Uterus (tissue), 2 donors: Measurements from ENCODE around the gene ZC3H7B.

Source experiments
- POLR2A ChIP-seq, 2 donors: fragments of 450-650 bp; IDR thresholded peaks; one replicate each; pipeline ENCODE4 v1.6.1; 2016; ENCODE audit warnings: antibody characterized with exemption in 2 of 2, mild to moderate bottlenecking in 1 of 2, moderate library complexity in 1 of 2
- TF ChIP-seq, protein P1 (sequence below), 4 experiments: fragments of 200-600 bp in 2 of 4; fragments of 450-650 bp in 2 of 4; sonication (generic) in 2 of 4; IDR thresholded peaks; one replicate each; pipeline ENCODE4 v1.5.1; 2016 to 2019; ENCODE audit warnings: antibody characterized with exemption in 4 of 4, mild to moderate bottlenecking in 2 of 4, moderate library complexity in 1 of 4

DNA sequence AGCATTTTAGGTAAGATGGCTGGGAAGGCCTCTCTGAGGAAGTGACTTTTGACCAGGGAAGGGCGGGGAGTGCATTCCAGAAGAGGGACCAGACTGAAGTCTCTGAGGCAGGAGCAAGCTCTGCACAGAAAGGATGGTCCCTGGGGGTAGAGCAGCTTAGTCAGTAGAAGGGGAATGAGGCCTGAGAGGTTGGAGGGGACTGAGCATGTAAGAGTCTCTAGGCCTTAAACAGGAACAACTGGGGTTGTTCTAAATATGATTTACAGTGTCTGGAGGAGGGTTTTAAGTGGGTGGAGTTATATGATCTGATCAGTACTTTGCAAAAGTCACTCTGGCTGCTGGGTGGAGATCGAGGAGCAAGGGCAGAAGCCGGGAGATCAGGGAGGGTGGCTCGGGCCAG, 48.8 kb downstream of the ZC3H7B start:
- TF ChIP-seq, protein P1, sequence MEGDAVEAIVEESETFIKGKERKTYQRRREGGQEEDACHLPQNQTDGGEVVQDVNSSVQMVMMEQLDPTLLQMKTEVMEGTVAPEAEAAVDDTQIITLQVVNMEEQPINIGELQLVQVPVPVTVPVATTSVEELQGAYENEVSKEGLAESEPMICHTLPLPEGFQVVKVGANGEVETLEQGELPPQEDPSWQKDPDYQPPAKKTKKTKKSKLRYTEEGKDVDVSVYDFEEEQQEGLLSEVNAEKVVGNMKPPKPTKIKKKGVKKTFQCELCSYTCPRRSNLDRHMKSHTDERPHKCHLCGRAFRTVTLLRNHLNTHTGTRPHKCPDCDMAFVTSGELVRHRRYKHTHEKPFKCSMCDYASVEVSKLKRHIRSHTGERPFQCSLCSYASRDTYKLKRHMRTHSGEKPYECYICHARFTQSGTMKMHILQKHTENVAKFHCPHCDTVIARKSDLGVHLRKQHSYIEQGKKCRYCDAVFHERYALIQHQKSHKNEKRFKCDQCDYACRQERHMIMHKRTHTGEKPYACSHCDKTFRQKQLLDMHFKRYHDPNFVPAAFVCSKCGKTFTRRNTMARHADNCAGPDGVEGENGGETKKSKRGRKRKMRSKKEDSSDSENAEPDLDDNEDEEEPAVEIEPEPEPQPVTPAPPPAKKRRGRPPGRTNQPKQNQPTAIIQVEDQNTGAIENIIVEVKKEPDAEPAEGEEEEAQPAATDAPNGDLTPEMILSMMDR (IDR thresholded peaks at IDR 0.05): no peak
- TF ChIP-seq POLR2A (IDR thresholded peaks at IDR 0.05): no peak
